WERI-Rb-1 (cell line): ENCODE results near the gene LIFR.

ENCODE experiments used
- DNase-seq: peaks from one replicate; pipeline ENCODE4 v3.0.0-alpha.2; 2020
- H3K27ac ChIP-seq: fragments of 250-450 bp; sonication (Bioruptor Pico); 2 replicates; pipeline ENCODE4 v1.5.1; 2020; ENCODE audit warnings: mild to moderate bottlenecking, moderate library complexity
- H3K27me3 ChIP-seq: fragments of 250-450 bp; sonication (Bioruptor Pico); 2 replicates; pipeline ENCODE4 v1.5.1; 2021; ENCODE audit warnings: mild to moderate bottlenecking, low read depth, moderate library complexity; ENCODE audit not compliant: insufficient read depth, severe bottlenecking
- H3K36me3 ChIP-seq: fragments of 250-450 bp; sonication (Bioruptor Pico); 2 replicates; pipeline ENCODE4 v1.5.1; 2020; ENCODE audit warnings: mild to moderate bottlenecking, moderate library complexity
- H3K4me3 ChIP-seq: 2 replicates; pipeline ENCODE4 v1.5.1; 2011; ENCODE audit warnings: low read depth, mild to moderate bottlenecking, control low read depth, low read length
- H3K9me3 ChIP-seq: fragments of 250-450 bp; sonication (Bioruptor Pico); 2 replicates; pipeline ENCODE4 v1.5.1; 2021; ENCODE audit warnings: mild to moderate bottlenecking, moderate library complexity; ENCODE audit not compliant: severe bottlenecking
- CTCF ChIP-seq: IDR thresholded peaks from 2 replicates; pipeline ENCODE4 v1.5.1; 2011; ENCODE audit warnings: low read depth, mild to moderate bottlenecking, control low read depth, inconsistent platforms, low read length

The LIFR gene

GRCh38 chr5:38465702-38466423 lies 90.6 kb downstream of the LIFR start:
- TF ChIP-seq CTCF = no peak

GRCh38 chr5:38465061-38465460 lies 91.4 kb downstream of the LIFR start:
- no peak for TF ChIP-seq CTCF
- no peaks in the 10 kb centered on the region for H3K27me3 ChIP-seq

More at GRCh38 chr5:38465702-38466423, 90.6 kb downstream of the LIFR start:
- Histone ChIP-seq H3K27me3 (no peaks in the 10 kb centered on the region), H3K4me3 (no peak overlapping the region), H3K9me3 (no peaks in the 10 kb centered on the region), H3K27ac (no peak overlapping the region), H3K36me3 (peaks cover 47% of the 10 kb centered on the region)
- DNase-seq = no peak

GRCh38 chr5:38463634-38464521 lies 92.6 kb downstream of the LIFR start:
- H3K36me3 ChIP-seq = peaks cover 65% of the 10 kb centered on the region
- H3K27me3 ChIP-seq = no peaks in the 10 kb centered on the region
- no peak for DNase-seq
- no peaks in the 10 kb centered on the region for H3K9me3 ChIP-seq
- TF ChIP-seq CTCF = no peak
- H3K27ac ChIP-seq = no peak overlapping the region; the same call in 1 of the 2 replicates
- H3K4me3 ChIP-seq = no peak overlapping the region

More at GRCh38 chr5:38465061-38465460, 91.4 kb downstream of the LIFR start:
- no peak overlapping the region for H3K27ac ChIP-seq
- no peaks in the 10 kb centered on the region for H3K9me3 ChIP-seq
- no peak overlapping the region for H3K4me3 ChIP-seq
- H3K36me3 ChIP-seq = peaks cover 55% of the 10 kb centered on the region
- no peak for DNase-seq

GRCh38 chr5:38462976-38463633 lies 93.3 kb downstream of the LIFR start:
- H3K36me3 ChIP-seq = peaks cover 73% of the 10 kb centered on the region
- no peak for DNase-seq
- H3K9me3 ChIP-seq = no peaks in the 10 kb centered on the region
- H3K27ac ChIP-seq = no peak overlapping the region
- no peak overlapping the region for H3K4me3 ChIP-seq
- no peaks in the 10 kb centered on the region for H3K27me3 ChIP-seq
- no peak for TF ChIP-seq CTCF

- Histone ChIP-seq H3K9me3 (no peaks in the 10 kb centered on the region), H3K4me3 (no peak overlapping the region), H3K36me3 (peaks cover 90% of the 10 kb centered on the region), H3K27ac (no peak overlapping the region), H3K27me3 (no peaks in the 10 kb centered on the region)
- no peak for TF ChIP-seq CTCF
- no peak for DNase-seq
Observed at GRCh38 chr5:38458174-38458573, 98.3 kb downstream of the LIFR start.
